ENCODE data around the gene SCARF2. TPM values are rescaled to one million over a fixed set of nuclear protein-coding genes. Genes with fewer than 3 reads are reported as not detected.

Gene SCARF2
- total and polyA plus RNA-seq, 2 of the 8 experiments (the other 6 are each of a cell fraction or from before 2014, with no cell fraction given) = 4.2 to 9.8 TPM

GRCh38 chr22:20431511-20432192, 6.0 kb downstream of the SCARF2 start:
- H2BK120ac ChIP-seq (replicated peaks; ENCODE audit: low read depth, low read length) = no peak overlapping the region
- no peak overlapping the region for H3K14ac ChIP-seq (ENCODE audit: insufficient read length)
- peaks cover 0 to 24% (median 14%) of the 10 kb centered on the region in 4 experiments; a peak in 5 of 7 replicates for H3K4me1 ChIP-seq (replicated peaks in 1 of 4; ENCODE audit: control insufficient read depth in 3 of 4, insufficient read depth in 4 of 4, low read length in 3 of 4)
- no peak overlapping the region for H4K5ac ChIP-seq (ENCODE audit: insufficient read length, low read depth, low read length)
- WGBS, 2 experiments (ENCODE audit: extremely low coverage in 1 of 2, insufficient coverage in 1 of 2, insufficient read length in 1 of 2, insufficient replicate concordance in 2 of 2, low coverage in 1 of 2, low lambda C conversion rate in 2 of 2, missing lambda C conversion rate in 1 of 2) = 50% methylated on average over 22 of the region's 50 CpGs; no CpG with 5 or more reads in 1 of the 2 experiments
- ChIA-PET CTCF (ENCODE audit: partially characterized antibody) (interaction anchor here (1.2 kb wide), 1 partner anchor 23 kb away, joined by 4 read pairs; no protein-coding TSS in a partner anchor), POLR2A (ENCODE audit: partially characterized antibody) (no interaction called here)
- no peak overlapping the region for H2AFZ ChIP-seq (ENCODE audit: low read length)
- no peaks in the 10 kb centered on the region for H3K79me2 ChIP-seq (ENCODE audit: control insufficient read depth in 1 of 2, insufficient read depth in 2 of 2, low read length in 2 of 2)
- H3K23me2 ChIP-seq (ENCODE audit: low read depth, low read length) = peaks cover 10% of the 10 kb centered on the region; the same call in 1 of the 2 replicates
- H3K9me3 ChIP-seq (ENCODE audit: insufficient read depth in 2 of 2, low read depth in 1 of 2, low read length in 1 of 2) = no peaks in the 10 kb centered on the region
- FAIRE-seq = no peak
- no peak overlapping the region for H3K56ac ChIP-seq (replicated peaks; ENCODE audit: insufficient read length, low read depth, low read length)
- H4K20me1 ChIP-seq (replicated peaks in 1 of 2; ENCODE audit: control insufficient read depth in 1 of 2, insufficient read depth in 2 of 2, low read length in 2 of 2) = peaks cover 23 to 53% of the 10 kb centered on the region in 2 experiments
- H3K36me3 ChIP-seq (ENCODE audit: control insufficient read depth in 2 of 4, insufficient read depth in 4 of 4, low read length in 3 of 4) = peaks cover 0 to 2% (median 0%) of the 10 kb centered on the region in 4 experiments; a peak in 1 of 8 replicates
- no peak overlapping the region for H3K18ac ChIP-seq (ENCODE audit: extremely low read depth, low read length)
- H3K27ac ChIP-seq (ENCODE audit: low read depth, low read length) = no peak overlapping the region
- H2BK15ac ChIP-seq (ENCODE audit: low read length) = peak overlapping the region; percentile 46; the same call in 1 of the 2 replicates
- no peak overlapping the region for H3K23ac ChIP-seq (ENCODE audit: insufficient read length)
- H3K4me3 ChIP-seq (ENCODE audit: extremely low read depth in 1 of 4, insufficient read depth in 2 of 4, low read depth in 3 of 4, low read length in 4 of 4) = peak overlapping the region; percentile 11 to 56 (median 36); a peak in 5 of 8 replicates
- no peak overlapping the region for H3K4ac ChIP-seq (replicated peaks; ENCODE audit: insufficient read length, low read depth, low read length)
- H3K4me2 ChIP-seq (ENCODE audit: insufficient read depth in 1 of 2, low read depth in 2 of 2, low read length in 2 of 2) = peak overlapping the region; percentile 33 to 85
- peaks cover 2% of the 10 kb centered on the region for H3K79me1 ChIP-seq (ENCODE audit: low read depth, low read length)
- peak in 1 of 2 experiments; percentile 64 for DNase-seq (ENCODE audit: low read depth in 1 of 2, low spot score in 2 of 2)
- no peak overlapping the region for H4K91ac ChIP-seq (replicated peaks; ENCODE audit: insufficient read length, low read length)
- no peak overlapping the region for H2BK20ac ChIP-seq (ENCODE audit: low read length)
- no peak overlapping the region for H3K9ac ChIP-seq (replicated peaks in 1 of 4; ENCODE audit: extremely low read depth in 1 of 4, low read depth in 3 of 4, low read length in 3 of 4)
- no peak overlapping the region for H2BK12ac ChIP-seq (ENCODE audit: low read depth, low read length)
- H4K8ac ChIP-seq (ENCODE audit: extremely low read depth, insufficient read depth, low read length) = no peak overlapping the region
- H2BK5ac ChIP-seq (ENCODE audit: low read depth, low read length) = no peak overlapping the region
- peaks cover 33 to 82% (median 68%) of the 10 kb centered on the region in 4 experiments for H3K27me3 ChIP-seq (replicated peaks in 1 of 4; ENCODE audit: control insufficient read depth in 3 of 4, extremely low read depth in 1 of 4, insufficient read depth in 3 of 4, low read length in 3 of 4)
- no peak for TF ChIP-seq SUZ12 (IDR thresholded peaks at IDR 0.05; ENCODE audit: low read length)
- TF ChIP-seq MAX (IDR thresholded peaks at IDR 0.05) = peak; percentile 91
- TF ChIP-seq, protein P1, sequence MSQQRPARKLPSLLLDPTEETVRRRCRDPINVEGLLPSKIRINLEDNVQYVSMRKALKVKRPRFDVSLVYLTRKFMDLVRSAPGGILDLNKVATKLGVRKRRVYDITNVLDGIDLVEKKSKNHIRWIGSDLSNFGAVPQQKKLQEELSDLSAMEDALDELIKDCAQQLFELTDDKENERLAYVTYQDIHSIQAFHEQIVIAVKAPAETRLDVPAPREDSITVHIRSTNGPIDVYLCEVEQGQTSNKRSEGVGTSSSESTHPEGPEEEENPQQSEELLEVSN (IDR thresholded peaks at IDR 0.05) = peak; percentile 79
- TF ChIP-seq RNF2 (IDR thresholded peaks at IDR 0.05; ENCODE audit: borderline replicate concordance, low read depth, low read length, missing control alignments, poor library complexity, severe bottlenecking) = peak; percentile 38
- TF ChIP-seq ZNF274 (IDR thresholded peaks at IDR 0.05; ENCODE audit: borderline replicate concordance, extremely low read depth, low read length) = no peak
- no peak overlapping the region for H2AK5ac ChIP-seq (ENCODE audit: low read depth, low read length)
